ENCODE results near the gene JAG2.

The JAG2 gene

DNA sequence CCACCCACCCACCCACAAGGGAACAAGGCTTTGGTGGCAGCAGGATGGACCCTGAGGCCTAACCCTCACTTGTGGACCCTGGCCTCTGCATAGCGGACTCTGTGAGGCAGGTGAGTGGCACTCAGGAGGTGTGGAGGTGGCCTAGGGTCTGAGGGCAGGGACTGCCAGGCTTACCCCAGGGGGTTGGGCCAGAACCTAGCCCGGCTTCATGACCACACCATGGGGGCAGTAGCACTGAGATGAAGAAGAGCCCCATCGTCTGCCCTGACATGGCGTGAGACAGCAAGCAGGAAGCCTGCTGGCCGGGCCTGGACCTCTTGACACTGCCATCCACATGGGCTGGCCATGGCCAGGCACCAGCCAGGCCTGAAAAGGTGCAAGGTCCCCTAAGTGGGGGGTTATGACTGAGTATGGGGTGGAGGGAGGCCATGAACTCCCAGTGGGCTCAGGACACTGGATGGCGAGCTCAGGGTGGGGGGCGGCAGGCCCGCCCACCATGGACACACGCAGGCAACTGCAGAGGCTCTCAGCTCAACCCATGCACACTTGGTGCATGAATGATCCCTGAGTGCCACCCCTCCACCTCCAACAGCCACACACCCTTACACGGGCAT, 29.3 kb downstream of the JAG2 start:
- no peak for DNase-seq (ENCODE audit: low read depth)

DNA sequence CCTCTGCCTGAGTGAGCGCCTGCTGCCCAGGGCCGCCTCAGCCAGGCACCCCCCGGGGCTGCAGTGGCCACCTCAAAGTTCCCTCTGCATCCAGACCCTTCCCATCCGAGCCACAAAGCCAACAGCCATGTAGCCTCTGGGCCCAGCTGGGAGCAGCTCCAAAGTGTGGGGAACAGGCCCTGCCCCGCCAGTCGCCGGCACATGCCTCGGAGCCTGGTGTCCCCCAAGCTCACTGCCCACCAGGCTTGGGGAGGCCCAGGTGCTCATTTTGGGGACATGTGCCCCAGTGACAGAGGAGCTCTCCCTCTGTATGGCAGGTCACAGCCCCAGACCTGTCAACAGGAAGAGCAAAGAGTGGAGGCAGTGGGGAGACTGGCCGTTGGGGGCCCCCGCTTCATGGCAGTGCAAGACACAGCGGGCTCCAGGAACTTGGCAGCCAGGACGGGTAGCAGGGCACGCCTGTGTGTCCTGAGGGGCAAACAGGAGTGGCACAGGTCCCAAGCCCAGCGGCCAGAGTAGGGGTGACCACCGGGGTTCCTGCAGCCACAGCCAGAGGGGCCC, 29.9 kb downstream of the JAG2 start:
- no peak for DNase-seq (ENCODE audit: low read depth)

DNA sequence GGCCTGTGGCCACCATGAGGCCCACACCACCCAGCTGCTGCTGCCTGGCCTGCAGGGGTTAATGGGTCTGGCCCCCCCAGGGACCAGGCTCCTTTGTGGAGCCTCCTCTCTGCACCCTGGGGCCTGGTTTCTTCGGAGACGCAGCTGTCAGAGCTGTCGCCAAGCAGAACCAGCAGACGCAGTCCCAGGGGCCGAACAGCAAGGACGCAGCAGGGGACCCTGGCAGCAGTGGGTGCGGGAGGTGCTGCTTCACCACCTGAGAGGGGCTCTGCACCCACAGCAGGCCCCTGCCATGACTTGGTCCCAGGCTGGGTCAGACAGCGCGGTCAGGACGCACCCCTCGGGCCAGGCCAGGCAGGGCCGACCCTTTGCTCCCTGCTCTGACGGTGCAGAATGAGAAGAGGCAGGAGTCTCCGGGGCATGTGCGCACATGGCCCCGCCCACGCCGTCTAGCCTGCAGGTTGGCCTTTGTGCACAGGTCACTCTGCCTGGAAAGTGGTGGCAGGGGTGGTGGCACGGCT, 30.5 kb downstream of the JAG2 start:
- DNase-seq (ENCODE audit: low read depth), result no peak

DNA sequence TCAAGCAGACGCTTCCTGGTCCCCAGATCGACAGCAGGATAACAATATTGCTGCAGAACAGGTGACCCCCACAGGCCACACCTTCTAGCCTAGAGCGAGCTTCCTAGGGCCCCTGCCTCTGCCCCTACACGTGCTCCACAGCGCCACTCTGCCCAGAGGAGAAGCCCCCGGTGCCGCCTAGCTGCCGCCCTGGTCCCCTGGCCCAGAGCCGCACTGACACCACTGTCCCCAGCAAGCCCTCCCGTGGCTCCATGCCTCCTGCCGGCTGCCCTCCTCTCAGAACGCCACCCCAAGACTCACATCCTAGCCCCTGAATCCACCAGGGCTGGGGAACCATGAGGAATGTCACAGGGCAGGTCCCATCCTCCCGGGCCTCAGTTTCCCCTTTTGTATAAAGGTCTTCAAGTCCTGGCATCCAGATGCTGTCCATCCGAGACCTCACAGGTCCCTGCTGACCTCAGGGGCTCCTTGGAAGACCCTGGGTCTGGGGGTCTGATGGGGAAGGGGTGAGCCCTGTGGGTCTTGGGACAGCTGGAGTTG, 31.0 kb downstream of the JAG2 start:
- no peak for DNase-seq (ENCODE audit: low read depth)

DNA sequence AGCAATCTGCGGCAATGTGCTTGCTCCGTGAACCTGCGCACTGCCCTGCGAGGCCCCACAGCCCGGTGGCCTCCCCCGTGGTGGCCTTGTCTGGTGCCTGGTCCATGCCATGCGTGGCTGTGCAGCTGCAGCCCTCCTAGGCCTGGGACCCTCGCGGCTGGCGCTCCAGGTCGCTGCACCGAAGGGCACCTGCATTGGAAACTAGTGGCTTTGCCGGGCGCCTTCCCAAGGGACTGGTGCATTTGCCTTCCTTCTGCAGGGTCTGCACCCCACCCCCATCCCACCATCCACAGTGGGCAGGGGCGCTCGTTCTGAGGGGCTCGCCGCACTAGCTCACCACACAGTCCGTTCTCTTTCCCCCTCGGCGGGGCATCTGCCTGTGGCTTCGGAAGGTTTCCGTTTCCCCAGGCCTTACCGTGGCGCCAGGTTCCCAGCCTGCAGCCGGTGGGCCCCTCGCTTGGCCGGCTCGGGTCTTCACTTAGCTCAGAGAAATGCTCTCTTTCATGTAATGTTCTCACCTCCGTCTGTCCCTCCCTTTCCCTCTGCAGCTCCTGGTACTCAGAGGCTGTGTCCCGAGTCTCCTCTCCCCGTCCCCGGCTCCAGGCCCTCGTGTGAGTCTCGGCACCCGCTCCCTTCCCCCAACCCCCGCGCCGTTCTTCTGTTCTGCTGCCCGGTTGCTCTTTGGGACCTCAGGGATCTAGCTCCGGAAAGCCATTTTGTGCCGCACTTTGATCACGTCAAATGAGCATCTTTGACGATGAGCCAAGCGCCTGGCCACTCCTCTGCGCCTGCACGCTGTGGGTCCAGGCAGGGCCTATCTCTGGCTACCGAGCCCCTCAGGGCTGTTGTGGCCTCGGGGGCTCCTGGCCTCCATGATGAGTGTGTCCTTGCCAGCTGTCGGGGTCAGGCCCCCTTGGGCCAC, 31.9 kb downstream of the JAG2 start:
- DNase-seq (ENCODE audit: low read depth), result no peak

DNA sequence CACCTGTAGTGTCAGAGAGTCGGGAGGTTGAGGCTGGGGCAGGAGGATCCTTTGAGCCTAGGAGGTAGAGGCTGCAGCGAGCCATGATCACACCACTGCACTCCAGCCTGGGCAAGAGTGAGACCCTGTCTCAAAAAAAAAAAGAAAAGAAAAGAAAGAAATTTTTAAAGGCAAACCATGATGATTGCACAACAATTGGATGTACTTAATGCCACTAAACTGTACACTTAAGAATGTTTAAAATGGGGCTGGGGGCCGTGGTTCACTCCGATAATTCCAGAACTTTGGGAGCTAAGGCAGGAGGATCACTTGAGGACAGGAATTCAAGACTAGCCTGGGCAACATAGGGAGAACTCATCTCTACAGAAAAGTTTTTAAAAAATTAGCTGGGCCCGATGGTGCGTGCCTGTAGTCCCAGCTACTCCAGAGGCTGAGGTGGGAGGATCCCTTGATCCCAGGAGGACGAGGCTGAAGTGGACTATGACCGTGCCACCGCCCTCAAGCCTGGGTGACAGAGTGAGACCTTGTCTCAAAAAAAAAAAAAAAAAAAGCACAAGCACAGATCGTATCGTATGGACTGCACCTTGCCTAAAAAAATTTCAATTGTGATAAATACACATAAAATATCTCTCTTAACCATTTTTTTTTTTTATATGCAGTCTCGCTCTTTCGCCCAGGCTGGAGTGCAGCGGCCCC, 32.7 kb downstream of the JAG2 start:
- no peak for DNase-seq (ENCODE audit: low read depth)

DNA sequence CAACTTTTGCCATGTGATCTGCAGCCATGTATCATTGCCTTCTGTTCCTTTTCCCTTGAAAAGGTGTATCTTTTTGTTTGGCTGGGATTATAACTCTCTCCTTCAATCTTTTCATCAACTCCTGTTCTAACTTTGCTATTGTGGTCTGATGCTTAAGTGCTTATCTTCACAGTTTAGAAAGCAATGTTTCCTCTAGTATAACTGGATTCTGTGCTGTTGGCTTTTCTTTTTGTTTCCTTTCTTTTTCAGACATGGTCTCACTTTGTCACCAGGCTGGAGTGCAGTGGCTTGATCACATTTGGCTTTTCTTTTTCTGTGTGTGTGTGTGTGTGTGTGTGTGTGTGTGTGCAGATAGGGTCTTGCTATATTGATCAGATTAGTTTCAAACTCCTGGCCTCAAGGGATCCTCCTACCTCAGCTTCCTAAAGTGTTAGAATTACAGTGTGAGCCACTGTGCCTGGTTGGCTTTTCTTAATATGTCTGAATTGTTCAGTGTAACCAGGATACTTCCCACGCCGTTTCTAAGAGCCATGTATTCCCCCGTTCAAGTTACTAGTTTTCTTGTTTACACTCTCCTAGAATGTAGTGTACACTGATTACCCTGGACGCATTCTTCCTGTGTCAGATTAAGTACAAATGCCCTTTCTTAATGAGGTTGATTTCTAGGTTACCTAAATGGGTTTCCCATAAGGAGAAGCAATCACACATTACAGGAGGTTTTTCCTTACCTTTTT, 35.5 kb downstream of the JAG2 start:
- DNase-seq (ENCODE audit: low read depth), result no peak

DNA sequence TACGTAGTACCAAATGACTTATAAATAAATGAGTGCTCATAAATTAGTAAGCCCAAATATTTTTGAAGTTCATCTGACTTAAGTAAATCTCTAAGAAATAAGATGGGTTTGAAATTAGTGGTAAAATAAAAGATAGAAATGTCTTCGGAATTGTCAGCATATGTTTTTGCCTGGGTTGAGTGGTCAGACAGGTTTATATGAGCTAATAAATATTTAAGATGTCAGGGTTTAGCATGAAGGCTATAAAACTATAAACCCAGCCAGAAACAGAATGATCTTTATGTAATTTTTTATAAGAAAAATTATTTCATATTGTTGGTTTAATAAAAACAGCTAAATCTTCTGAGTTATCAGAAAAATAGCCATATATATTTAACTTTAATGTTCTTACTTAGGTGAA, 37.3 kb downstream of the JAG2 start:
- DNase-seq (ENCODE audit: low read depth), result no peak

DNA sequence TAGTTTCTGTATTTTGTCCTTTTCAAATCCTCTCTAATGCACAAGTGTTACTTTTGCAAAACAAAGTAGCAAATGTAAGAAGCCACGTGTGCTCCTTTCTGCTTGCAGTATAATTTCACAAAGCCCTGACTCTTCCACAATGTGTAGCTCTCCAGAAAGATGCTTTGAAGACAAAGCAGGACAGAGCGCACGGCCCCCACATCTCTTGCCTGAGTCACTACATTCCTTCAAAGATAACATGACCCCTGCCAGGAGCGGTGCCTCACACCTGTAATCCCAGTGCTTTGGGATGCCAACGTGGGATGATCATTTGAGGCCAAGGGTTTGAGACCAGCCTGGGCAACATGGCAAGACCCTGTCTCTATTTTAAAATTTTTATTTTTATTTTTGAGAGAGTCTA, 40.5 kb downstream of the JAG2 start:
- DNase-seq (ENCODE audit: low read depth), result no peak

DNA sequence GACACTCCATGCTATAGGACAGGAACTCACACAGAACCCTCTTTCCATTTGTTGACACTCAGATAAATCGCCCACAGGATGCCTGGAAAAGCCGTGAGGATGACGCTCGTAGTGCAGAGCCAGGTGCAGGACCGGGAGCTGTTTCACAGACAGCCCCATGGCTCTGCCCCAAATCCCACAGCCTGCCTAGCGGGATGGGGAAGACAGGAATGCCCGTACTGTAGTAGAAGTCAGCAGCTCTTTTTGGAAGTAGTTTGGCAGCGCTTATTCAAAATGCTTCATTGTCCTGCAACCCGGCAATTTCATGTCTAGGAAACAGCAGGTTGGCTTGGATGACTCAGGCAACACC, 41.6 kb downstream of the JAG2 start:
- no peak for DNase-seq (ENCODE audit: low read depth)

DNA sequence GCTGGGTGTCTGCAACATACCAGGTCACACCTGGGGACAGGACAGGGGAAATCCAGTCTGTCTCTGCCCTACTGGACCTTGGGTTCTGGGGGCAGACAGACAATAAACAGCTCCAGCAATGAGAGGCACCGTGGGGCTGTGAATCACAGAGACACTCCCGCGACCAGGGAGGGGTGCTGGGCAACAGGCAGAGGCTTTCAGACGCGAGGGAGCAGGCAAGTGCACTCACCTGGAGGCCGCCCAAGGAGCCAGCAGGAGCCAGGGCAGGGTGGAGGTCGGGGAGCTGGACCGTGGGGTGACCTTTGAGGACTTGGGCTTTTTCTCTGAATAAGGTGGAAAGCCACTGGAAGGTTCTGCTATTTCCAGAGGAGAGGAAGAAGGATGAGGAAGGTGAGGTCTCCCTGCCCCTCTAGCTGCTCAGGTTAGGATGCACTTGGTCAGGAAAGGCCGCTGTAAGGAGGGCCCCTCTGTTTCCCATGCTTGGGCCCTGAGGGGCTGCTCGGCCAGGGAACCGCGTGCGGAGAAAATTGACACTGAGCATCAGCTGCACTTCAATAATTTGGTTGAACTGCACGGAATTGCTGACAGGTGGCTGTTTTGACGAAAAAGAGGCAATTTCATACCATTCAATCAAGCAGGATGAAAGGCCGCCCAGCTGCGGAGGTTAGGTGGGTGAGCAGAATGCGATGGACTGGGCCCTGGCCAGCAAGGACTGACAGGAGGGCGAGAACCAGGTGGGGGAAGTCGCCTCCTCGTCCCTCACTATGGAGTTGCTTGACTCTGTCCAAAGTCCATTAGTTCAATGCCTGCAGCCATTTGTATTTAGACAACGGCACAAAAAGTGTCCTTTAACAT, 42.2 kb downstream of the JAG2 start:
- DNase-seq (ENCODE audit: low read depth), result no peak

DNA sequence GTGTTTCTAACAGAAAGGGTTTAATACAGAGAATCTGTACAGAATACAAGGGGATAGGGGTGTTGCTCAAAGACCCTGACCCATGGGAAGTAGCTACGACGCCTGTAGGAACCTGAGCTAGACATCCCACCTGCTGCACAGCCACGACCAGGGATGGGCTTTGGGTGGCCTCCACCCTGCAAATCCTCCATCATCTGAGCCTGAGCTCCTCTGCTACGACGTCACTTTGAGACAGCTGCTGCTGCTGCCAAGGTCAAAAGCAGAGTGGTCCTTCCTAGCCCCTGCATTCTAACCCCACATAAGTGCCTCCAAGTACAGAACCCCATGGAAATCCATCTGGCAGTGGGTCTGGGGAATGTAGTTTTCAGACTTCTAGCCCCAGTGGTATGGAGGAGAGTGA, 43.8 kb downstream of the JAG2 start:
- DNase-seq (ENCODE audit: low read depth), result no peak

DNA sequence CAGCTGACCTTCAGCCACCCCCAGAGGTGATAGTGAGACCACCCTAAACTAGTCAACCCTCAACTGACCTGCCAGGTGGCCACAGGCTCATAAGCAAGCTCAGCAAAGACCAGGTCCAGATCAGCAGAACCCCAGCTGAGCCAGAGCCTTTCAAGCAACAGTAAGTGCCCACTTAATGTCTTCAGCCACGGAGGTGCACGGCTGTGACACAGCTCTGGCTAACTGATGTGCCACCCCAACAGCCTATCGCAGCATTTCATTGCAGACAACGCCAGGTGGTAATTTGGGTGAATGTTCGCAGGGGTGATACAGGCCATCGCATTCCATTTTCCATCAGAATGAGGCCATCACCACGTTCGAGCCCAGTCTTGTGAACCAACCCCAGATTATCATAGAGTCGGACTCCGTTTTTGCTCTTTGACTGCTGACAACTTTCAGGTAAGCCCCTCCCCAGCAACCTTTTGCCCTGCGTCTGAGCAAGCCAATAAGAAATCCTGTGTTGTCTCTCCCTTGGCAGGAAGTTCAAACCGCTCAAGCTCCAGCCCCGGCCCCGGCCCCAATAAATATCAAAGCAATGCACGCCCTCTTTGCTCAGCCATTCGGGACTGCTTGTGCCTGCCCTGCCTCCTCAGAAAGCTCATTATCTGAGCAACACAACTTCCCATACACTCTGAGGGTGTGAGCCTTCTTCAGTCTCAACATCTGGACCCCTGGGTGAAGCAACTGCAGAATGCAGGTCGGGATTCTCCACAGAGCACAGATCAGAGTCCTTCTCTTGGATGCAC, 44.4 kb downstream of the JAG2 start:
- no peak for DNase-seq (ENCODE audit: low read depth)

DNA sequence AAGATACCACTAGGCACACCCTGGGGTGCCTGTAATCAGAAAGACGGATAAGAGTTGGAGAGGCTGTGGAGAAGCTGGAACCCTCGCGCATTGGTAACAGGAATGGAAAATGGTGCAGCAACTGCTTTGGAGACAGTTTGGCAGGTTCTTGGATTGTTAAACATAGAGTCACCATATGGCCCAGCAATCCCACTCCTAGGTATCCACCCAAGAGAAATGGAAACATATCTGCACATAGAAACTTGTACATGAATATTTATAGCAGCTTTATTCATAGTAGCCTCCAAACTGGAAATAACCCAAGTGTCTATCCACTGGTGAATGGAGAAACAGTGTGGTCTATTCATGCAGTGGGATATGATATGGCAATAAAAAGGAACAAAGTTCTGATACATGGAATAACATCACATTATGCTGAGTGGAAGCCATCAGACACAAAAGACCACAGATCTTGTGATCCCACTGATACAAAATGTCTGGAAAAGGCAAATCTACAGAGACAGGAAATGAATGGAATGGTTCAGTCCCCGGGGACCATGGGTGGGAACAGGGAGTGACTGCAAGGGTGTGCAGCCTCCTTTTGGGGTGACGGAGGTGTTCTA, 45.4 kb downstream of the JAG2 start:
- DNase-seq (ENCODE audit: low read depth), result no peak

DNA sequence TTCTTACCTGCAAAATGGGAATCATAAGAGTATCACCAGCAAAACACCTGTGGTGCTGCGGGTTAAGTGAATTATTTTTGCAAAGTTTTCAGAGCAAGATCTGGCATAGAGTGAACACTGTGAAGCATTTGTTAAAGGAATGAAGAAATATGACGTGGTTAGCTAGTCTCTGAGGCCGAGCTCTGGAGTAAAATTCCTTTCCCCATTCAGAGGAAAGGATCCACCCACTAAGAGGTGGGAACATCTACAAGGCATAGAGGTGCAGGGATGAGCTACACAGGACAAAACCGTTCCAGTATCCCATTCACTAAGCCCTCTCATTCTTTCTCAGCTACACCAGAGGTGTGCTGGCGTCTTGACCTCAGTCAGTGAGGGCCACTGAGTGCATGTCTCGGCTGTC, 48.5 kb downstream of the JAG2 start:
- no peak for DNase-seq (ENCODE audit: low read depth)

DNA sequence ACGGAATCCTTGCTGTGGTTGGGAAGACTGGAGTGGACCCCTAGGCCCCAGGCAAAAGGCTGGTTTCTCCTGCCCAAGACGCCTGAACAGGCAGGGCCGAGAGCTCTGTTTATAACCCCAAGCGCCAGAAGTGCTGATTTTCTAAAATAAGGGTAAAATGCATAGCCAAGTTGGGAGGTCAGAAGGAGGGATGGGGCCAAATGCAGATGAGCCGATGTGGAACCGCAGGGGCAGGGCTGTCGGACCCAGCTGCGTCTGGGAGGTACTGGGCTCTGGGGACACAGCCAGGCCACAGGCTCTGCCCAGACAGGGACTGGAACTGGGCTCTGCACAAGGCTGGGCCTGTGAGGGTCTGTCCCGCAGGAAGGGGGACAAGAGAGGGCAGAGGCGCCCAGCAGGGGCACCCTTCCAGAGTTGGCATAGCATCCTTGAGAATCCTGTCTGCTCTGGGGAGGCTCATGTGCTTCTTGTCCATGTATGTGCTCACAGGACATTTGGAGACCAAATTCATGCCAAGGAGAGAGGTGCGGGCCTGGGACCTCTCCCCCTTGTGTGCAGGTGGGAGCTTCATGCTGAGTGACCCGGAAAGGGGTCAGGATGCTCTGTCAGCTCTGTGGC, 49.1 kb downstream of the JAG2 start:
- DNase-seq (ENCODE audit: low read depth), result no peak

DNA sequence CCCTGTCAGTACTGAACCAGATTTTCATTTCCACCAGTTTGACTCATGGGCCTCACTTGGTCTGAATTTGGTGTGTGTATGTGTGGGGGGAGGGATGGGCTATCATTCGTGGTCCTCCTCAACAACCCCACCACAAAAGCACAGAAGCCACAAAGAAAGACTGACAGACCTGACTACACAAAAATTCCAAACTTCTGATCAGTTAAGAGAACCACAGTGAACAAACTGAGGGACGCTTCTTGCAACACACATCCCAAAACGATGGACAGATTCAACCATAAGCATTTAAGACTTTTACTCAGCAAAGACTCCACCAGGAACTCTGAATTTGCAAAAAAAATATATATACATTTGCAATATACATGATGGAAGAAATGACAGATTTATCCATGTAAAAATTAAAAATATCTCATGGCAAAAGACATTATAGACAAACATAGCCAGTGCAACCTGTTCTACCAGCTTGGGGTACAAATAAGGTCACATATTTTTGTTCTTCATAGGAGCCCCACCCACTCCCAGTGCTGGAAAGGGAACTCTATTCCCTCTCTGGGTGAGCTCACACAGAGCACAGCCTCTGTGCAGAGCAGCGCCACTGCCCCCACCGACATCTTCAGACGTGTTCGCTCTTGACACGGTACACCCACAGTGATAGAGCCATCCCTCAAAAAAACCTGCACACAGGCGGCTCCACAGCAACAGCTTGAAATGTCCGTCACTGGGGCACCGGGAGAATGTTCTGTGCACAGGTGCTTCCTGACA, 49.7 kb downstream of the JAG2 start:
- no peak for DNase-seq (ENCODE audit: low read depth)

DNA sequence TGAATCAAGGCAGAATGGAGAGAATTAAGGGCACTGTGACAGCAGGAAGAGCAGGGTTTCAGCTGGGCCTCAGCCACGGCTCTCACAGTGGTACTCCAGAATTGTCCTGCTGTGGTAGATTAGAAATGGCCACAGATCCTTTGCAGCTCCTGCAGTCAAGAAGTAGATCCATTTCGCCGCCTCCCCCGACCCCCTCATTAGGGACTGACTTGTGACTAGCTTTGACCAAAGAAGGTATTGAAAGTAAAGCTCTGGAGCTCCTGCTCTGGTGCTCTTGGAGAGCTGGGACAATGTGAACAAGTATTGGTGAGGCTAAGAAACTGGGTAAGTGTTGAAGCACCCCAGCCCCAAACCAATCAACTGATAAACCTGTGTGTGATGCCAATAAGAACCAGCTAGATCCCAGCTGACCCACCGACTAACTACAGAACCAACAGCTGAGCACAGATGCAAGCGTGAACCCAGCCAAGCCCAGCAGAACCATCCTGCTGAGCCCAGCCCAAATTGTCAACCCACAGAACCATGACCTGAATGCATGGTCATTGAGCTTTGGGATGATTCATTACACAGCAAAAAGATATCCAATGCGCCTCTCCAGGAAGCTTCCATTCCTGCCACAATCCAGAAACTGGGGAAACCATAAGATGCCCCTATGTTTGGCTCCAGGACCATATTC, 50.7 kb downstream of the JAG2 start:
- no peak for DNase-seq (ENCODE audit: low read depth)

Data from CMK (cell line).